ENCODE measurements around the gene RAET1L. TPM values are rescaled to one million over a fixed set of nuclear protein-coding genes. Genes with fewer than 3 reads are reported as not detected.
"Not testable (repeated sequence)": the region's sequence is repeated elsewhere in the genome, so short reads cannot be mapped to it uniquely, and the experiment has no call there.

Gene RAET1L
- total RNA-seq, 1 experiment from 2014 or later = not detected

- in situ Hi-C loops (cut with HindIII; ENCODE audit: low pct_unique_long_range_greater_than_20kb, low sequenced_read_pairs) = no loop called here
- DNase-seq (ENCODE audit: low read depth) = no peak
Observed at GRCh38 chr6:150024646-150025155, 631 bp downstream of the RAET1L start.

- in situ Hi-C loops (cut with HindIII; ENCODE audit: low pct_unique_long_range_greater_than_20kb, low sequenced_read_pairs) = not testable (repeated sequence)
Observed at GRCh38 chr6:150024021-150024420, 1.3 kb downstream of the RAET1L start.

GRCh38 chr6:150021870-150022269, 3.5 kb downstream of the RAET1L start:
- in situ Hi-C loops (cut with HindIII; ENCODE audit: low pct_unique_long_range_greater_than_20kb, low sequenced_read_pairs) = not testable (repeated sequence)

More at GRCh38 chr6:150024021-150024420, 1.3 kb downstream of the RAET1L start:
- not testable (repeated sequence) for DNase-seq (ENCODE audit: low read depth)

GRCh38 chr6:150018846-150019580, 6.3 kb downstream of the RAET1L start:
- in situ Hi-C loops (cut with HindIII; ENCODE audit: low pct_unique_long_range_greater_than_20kb, low sequenced_read_pairs) = no loop called here
- DNase-seq (ENCODE audit: low read depth) = no peak

More at GRCh38 chr6:150021870-150022269, 3.5 kb downstream of the RAET1L start:
- DNase-seq (ENCODE audit: low read depth) = not testable (repeated sequence)

GRCh38 chr6:150017186-150017521, 8.2 kb downstream of the RAET1L start:
- in situ Hi-C loops (cut with HindIII; ENCODE audit: low pct_unique_long_range_greater_than_20kb, low sequenced_read_pairs); DNase-seq (ENCODE audit: low read depth): not testable (repeated sequence)

- in situ Hi-C loops (cut with HindIII; ENCODE audit: low pct_unique_long_range_greater_than_20kb, low sequenced_read_pairs) = no loop called here
- peak; percentile 23 for DNase-seq (ENCODE audit: low read depth)
Observed at GRCh38 chr6:150016324-150017185, 8.8 kb downstream of the RAET1L start.

- DNase-seq (ENCODE audit: low read depth) = not testable (repeated sequence)
Observed at GRCh38 chr6:150015281-150016001, 9.9 kb downstream of the RAET1L start.

GRCh38 chr6:150014623-150015280, 10.6 kb downstream of the RAET1L start:
- in situ Hi-C loops (cut with HindIII; ENCODE audit: low pct_unique_long_range_greater_than_20kb, low sequenced_read_pairs); DNase-seq (ENCODE audit: low read depth): not testable (repeated sequence)

More at GRCh38 chr6:150015281-150016001, 9.9 kb downstream of the RAET1L start:
- in situ Hi-C loops (cut with HindIII; ENCODE audit: low pct_unique_long_range_greater_than_20kb, low sequenced_read_pairs) = not testable (repeated sequence)

GRCh38 chr6:150013785-150014622, 11.3 kb downstream of the RAET1L start:
- in situ Hi-C loops (cut with HindIII; ENCODE audit: low pct_unique_long_range_greater_than_20kb, low sequenced_read_pairs) = not testable (repeated sequence)

GRCh38 chr6:150012846-150013784, 12.2 kb downstream of the RAET1L start:
- DNase-seq (ENCODE audit: low read depth); in situ Hi-C loops (cut with HindIII; ENCODE audit: low pct_unique_long_range_greater_than_20kb, low sequenced_read_pairs): not testable (repeated sequence)

More at GRCh38 chr6:150013785-150014622, 11.3 kb downstream of the RAET1L start:
- DNase-seq (ENCODE audit: low read depth) = not testable (repeated sequence)

- no peak for DNase-seq (ENCODE audit: low read depth)
- in situ Hi-C loops (cut with HindIII; ENCODE audit: low pct_unique_long_range_greater_than_20kb, low sequenced_read_pairs) = no loop called here
Observed at GRCh38 chr6:150008588-150008987, 16.7 kb downstream of the RAET1L start.

GRCh38 chr6:150006961-150007464, 18.3 kb downstream of the RAET1L start:
- in situ Hi-C loops (cut with HindIII; ENCODE audit: low pct_unique_long_range_greater_than_20kb, low sequenced_read_pairs) = no loop called here
- peak; percentile 20 for DNase-seq (ENCODE audit: low read depth)

- DNase-seq (ENCODE audit: low read depth) = no peak
- in situ Hi-C loops (cut with HindIII; ENCODE audit: low pct_unique_long_range_greater_than_20kb, low sequenced_read_pairs) = no loop called here
Observed at GRCh38 chr6:150005761-150006651, 19.3 kb downstream of the RAET1L start.

- in situ Hi-C loops (cut with HindIII; ENCODE audit: low pct_unique_long_range_greater_than_20kb, low sequenced_read_pairs) = no loop called here
Observed at GRCh38 chr6:150004783-150005717, 20.3 kb downstream of the RAET1L start.

More at GRCh38 chr6:150004783-150005717, 20.3 kb downstream of the RAET1L start:
- peak; percentile 79 for DNase-seq (ENCODE audit: low read depth)

Measured in Caki2 (cell line).